Measurements from ENCODE around the gene GNPTAB.

The GNPTAB gene

GRCh38 chr12:101772012-101772775 is 58.6 kb downstream of the GNPTAB start:
- no peak for DNase-seq (ENCODE audit: low spot score)

DNA sequence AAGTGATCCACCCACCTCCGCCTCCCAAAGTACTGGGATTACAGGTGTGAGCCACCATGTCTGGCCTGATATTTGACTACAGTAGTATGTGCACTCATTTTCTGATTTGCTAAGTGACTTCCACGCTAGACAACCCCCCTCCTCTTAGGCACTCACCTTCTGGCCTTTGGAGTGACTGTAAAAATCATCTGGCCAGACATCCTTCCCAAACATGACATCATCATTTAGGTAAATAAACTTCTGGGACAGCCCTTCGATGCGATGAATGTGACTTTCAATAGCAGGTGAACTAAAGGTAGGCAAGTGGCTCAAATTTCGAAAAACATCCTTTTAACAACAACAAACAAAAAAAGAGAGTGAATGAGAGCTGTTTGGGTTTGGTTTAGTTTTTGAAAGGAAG is 60.9 kb downstream of the GNPTAB start:
- DNase-seq (ENCODE audit: low spot score) = no peak

DNA sequence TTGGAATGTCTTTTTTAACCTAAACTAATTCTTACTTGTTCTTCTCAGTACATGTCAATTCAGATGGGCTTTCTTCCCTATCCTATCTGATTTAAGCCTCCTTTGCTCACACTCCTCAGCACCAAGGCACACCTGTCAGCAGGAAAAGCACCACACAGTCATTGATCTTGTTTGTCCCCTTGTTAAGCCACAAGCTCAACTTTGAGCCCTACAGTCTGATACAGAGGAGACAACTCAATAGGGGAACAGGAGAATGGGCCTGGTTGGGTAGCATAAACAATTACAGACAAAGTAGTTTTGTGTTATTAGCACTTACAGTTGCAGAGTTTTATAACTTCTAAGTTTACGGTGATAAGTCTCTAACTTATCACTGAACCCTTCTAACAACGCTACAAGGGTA is 62.0 kb downstream of the GNPTAB start:
- no peak for DNase-seq (ENCODE audit: low spot score)

DNA sequence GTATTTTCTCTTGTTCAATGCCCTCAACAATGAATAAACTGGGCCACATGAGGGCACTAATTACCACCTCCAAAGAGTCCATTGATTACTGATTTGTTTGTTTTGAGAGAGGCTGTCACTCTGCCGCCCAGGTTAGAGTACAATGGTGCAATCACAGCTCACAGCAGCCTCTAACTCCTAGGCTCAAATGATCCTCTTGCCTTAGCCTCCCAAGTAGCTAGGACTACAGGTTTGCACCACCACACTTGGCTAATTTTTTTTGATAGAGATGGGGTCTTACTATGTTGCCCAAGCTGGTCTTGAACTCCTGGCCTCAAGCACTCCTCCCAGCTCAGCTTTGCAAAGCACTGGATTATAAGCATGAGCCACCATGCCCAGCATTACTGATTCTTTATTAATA is 63.2 kb downstream of the GNPTAB start:
- no peak for DNase-seq (ENCODE audit: low spot score)

GRCh38 chr12:101764051-101764792 is 66.5 kb downstream of the GNPTAB start:
- no peak for DNase-seq (ENCODE audit: low spot score)

DNA sequence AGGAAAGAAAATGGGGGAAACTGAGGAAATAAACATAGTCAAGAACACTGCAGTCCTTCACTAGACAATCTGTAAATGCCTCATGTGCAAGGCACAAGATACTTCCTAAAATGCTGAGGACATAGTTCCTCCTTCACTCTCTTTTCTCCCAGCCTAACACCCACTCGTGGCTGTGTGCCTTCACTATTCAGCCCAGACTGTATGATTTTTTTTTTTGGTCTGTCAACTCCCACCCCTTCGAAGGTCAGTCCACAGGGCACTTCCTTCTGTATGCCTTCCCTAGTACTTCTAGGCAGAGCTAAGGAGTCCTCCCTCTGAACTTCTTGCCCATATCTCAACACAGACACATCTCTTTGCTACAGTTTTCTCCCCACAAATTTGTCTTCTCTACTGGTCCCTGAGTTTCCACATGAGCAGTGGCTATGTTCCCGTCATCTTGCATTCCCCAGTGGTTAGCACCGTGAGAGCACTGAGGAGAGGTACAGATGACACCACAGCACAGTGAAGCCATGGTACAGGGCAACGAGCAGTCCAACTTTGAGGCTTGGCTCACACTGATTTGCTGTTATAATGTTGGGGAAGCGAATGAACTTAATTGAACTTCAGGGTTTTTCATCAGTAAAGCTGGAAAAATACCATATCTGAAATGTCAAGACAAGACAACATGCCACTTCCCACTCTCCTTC is 67.4 kb downstream of the GNPTAB start:
- no peak for DNase-seq (ENCODE audit: low spot score)

- no peak for DNase-seq (ENCODE audit: low spot score)
Measured at GRCh38 chr12:101761781-101762180, 69.0 kb downstream of the GNPTAB start.

- no peak for DNase-seq (ENCODE audit: low spot score)
Measured at GRCh38 chr12:101761350-101761749, 69.4 kb downstream of the GNPTAB start.

GRCh38 chr12:101759396-101760047 is 71.2 kb downstream of the GNPTAB start:
- DNase-seq (ENCODE audit: low spot score) = peak; percentile 41

DNA sequence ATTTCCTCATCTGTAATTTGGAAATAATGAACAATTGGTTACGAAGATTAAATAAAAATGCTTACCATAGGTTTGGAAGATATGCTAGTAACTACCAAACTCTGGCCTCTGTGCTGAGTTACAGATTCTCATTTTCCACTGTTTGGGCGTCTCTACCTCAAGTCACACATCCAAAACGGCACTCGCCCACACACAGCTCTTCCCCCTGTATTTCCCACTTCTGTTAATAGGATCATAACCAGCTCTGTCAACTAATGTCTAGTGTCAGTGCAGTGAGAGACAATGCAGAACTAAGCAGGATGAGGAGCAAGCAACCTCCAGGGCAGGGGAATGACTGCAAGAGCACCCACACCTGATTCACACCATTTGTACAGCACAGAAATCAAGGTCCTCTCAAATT is 80.6 kb downstream of the GNPTAB start:
- DNase-seq (ENCODE audit: low spot score) = no peak

GRCh38 chr12:101749657-101750056 is 81.1 kb downstream of the GNPTAB start:
- DNase-seq (ENCODE audit: low spot score) = no peak

- DNase-seq (ENCODE audit: low spot score) = no peak
Measured at GRCh38 chr12:101748907-101749306, 81.9 kb downstream of the GNPTAB start.

- DNase-seq (ENCODE audit: low spot score) = no peak
Measured at GRCh38 chr12:101747697-101748096, 83.1 kb downstream of the GNPTAB start.

DNA sequence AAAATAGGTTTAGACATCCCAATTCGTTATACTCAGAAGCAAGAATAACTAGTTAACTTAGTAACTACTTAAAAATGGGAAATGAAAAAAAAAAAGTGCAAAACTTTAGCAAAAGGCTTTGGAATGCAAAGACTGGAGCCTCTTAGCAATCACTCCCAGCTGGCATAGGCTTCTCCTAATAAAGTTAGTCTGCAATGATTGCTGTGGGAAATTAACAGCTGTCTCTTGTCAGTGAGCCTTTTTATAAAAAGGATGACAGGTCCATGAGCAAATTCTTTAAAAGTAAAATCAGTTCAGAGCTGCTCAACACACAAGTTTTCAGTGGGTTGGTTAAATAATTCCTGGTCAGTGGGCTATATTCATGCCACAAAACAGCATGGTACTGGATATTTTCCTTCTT is 84.1 kb downstream of the GNPTAB start:
- DNase-seq (ENCODE audit: low spot score) = no peak

- no peak for DNase-seq (ENCODE audit: low spot score)
Measured at GRCh38 chr12:101746196-101746595, 84.6 kb downstream of the GNPTAB start.

GRCh38 chr12:101745481-101745880 is 85.3 kb downstream of the GNPTAB start:
- DNase-seq (ENCODE audit: low spot score) = no peak

GRCh38 chr12:101743724-101744472 is 86.9 kb downstream of the GNPTAB start:
- no peak for DNase-seq (ENCODE audit: low spot score)

DNA sequence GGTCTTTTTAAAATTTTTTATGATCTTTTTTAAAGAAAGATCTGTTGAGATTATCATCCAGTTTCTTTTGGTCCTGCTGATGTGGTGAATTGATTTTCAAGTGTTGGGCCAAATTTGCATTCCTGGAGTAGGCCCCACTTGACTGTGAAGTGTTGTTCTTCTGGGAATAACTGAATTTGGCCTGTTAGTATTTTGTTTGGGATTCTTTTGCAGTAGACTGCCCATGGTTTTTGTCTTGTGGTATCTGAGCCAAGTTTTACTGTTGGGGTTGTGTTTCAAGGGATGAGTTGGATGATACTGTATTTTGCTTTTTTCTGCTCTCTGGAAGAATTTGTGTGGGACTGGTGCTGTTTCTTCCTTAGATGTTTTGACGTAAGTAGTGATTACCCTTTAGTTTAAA is 87.5 kb downstream of the GNPTAB start:
- DNase-seq (ENCODE audit: low spot score) = no peak

DNA sequence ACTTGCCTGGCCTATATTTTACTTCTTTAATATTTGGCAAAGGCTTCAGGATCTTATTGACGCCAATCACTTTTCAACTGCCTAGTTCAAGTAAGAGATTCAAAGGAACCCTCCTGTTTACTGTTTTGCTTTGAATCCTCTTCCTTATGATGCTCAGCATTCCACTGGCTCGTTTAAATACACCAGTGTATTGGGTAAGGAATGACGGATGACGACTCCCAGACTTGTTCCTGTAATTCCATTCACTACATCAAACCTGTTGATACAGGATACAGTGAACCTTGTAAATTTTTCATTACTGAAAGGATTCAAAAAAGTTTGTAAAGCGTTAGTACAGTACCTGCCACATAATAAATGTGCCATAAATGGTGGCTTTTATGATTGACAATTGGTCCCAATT is 89.8 kb downstream of the GNPTAB start:
- DNase-seq (ENCODE audit: low spot score) = no peak

DNA sequence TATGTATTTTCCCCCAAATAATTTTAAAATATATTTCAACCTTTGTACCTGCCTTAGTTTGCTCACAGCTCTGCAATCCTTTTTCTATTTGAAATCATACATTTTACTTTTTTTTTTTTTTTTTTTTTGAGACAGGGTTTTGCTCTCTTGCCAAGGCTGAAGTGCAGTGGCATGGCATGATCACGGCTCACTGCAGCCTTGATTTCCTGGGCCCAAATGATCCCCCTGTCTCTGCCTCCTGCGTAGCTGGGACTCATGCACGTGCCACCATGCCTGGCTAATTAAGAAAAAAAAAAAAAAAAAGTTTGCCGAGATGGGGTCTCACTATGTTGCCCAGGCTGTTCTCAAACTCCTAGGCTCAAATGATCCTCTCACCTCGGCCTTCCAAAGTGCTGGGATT is 90.2 kb downstream of the GNPTAB start:
- DNase-seq (ENCODE audit: low spot score) = no peak

DNA sequence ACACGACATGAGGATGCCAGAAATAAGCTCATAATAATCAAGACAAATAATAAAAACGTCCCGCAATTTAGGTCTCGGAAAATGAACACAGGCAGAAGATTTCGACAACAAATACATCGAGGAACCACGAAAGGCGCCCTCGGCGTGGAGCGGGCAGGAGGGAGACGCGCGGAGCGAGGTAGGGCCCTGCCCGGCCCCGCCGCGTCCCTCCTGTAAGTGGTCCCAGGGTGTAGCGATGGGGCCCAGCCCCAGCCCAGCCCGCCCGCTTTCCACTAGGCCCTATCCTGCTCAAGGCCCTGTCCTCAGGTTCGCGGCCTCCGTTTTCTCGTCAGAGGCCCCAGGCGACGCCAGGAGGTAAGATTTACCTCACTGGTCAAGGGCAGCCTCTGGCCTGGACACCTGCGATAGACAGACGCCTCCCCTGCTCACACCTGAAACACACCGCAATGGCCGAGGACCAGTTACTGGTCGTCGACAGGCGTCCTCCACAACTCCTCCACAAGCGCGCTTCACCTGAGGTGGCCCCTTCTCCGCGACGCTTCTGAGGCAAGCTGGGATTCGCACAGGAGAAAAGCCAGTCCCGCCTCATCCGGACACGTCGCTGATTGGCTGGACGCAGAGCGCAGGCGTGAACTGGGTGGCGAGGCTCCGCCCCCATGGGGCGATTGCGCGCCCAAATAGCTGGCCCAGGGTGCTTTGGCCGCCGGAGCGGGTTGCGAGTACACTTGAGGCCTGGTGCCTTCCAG is 91.7 kb downstream of the GNPTAB start, which contains the start of gene SYCP3:
Gene SYCP3 (minus strand): TSS at position 543 of the 746 bp plus-strand sequence. CDS start 1,527 bp downstream, outside the sequence.
- DNase-seq (ENCODE audit: low spot score) = no peak

Data from AG08396 (cell line).